OCI-M2 (cell line): ENCODE measurements around the gene MYO1D.

Experiments used
- DNase-seq: peaks from one replicate; lab custom pipeline; 2025; ENCODE audit not compliant: unreplicated experiment; lab: John Stamatoyannopoulos, UW

MYO1D gene

DNA sequence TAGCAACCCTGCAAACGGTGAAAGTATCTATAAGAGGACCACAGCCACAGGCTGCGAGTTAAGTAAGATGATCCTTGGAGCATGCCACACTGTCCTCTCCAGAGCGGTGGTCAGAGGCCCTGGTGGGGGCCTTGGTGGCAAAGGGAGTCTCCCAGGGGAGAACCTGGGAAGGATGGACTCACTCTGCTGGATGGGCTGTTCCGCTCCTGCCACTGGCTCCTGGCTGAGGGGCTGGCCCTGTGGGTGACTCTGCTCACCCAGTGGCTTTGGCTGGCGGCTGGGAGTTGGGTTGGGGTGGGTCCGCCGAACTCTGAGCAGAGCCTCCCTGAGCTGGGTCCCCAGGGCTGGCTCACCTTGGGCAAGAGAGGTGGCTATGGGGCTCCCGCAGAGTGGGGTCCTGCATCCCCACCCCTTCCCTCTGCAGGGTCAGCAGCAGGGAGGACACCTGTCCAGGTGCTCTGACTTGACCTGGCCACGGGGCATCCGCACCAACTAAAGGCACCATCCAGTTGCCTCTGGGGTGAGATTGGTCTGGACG, 382.9 kb downstream of the MYO1D start:
- no peak for DNase-seq

DNA sequence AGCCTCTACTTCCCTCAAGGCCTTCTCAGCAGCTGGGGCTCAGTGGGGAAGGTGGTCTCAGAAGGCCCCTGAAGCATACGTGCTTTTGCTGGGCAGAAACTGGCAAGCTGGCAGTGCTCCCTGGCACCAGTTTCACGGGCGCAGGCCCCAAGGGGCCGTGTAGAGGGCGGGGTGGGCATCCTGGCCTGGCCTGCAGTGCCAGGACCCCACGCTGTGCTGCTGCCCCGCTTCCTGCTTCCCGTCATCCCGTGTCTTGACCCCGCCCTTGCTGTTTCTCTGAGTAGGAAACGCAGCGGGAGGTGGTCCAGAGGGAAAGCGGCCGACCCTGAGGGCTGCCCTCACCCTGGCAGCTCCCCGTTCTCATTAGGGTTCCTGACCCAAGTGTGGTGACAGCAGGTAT, 383.4 kb downstream of the MYO1D start:
- DNase-seq, result no peak

- DNase-seq, result no peak
These were observed 384.2 kb downstream of the MYO1D start for GRCh38 chr17:32492648-32493289.

DNA sequence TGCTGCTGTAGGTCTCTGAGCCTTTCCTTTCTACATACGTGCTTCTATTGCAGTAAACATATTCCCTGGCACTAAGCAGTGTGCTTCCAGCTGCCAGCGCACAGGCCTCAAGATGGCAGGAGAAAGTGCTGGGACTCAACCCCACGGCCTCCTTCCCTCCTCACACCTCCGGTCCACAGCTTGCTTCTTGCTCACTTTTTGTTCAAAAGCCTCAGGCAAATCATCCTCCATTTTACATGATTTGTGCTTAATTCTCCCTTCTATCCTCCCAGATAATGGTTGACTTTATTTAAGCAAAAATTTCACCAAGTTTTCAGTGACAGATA, 384.7 kb downstream of the MYO1D start:
- no peak for DNase-seq

GRCh38 chr17:32491371-32492263, 385.3 kb downstream of the MYO1D start:
- no peak for DNase-seq

DNA sequence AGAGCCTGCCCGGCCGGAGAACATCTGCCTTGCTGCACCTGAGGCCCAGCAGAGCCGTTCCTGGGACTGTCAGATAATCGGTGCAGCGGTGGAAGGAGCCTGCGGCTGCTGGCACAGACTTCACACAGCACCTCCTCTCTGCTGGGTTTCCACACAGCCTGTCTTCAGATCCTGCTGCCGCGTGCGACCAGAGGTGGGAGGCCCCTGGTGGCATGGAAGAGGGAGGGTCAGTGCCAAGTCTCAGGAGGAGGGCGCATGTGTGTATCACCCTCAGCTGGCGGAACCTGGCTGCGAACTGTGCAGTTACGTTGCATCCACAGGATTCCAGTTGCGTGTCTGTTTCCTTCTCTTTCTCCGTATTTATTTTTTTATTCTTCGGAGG, 386.8 kb downstream of the MYO1D start:
- DNase-seq, result no peak

GRCh38 chr17:32489320-32490100, 387.4 kb downstream of the MYO1D start:
- DNase-seq, result no peak

GRCh38 chr17:32488604-32489180, 388.2 kb downstream of the MYO1D start:
- DNase-seq, result no peak

- DNase-seq, result no peak
These were observed 388.8 kb downstream of the MYO1D start for GRCh38 chr17:32488177-32488542.

DNA sequence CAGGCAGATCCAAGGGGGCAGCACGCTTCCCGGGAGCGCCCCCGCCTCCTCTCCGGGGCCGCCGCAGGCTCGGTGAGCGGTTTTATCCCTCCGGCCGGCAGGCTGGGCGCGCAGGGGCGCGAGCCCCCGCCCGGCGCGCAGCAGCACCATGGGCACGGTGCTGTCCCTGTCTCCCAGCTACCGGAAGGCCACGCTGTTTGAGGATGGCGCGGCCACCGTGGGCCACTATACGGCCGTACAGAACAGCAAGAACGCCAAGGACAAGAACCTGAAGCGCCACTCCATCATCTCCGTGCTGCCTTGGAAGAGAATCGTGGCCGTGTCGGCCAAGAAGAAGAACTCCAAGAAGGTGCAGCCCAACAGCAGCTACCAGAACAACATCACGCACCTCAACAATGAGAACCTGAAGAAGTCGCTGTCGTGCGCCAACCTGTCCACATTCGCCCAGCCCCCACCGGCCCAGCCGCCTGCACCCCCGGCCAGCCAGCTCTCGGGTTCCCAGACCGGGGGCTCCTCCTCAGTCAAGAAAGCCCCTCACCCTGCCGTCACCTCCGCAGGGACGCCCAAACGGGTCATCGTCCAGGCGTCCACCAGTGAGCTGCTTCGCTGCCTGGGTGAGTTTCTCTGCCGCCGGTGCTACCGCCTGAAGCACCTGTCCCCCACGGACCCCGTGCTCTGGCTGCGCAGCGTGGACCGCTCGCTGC, 389.3 kb downstream of the MYO1D start:
- no peak for DNase-seq

- no peak for DNase-seq
These were observed 390.0 kb downstream of the MYO1D start, which contains the start of gene CDK5R1 for GRCh38 chr17:32486701-32487472. TSS of gene CDK5R1 (plus strand) at chr17:32486993. CDS start at chr17:32487621, 628 bp downstream.

GRCh38 chr17:32486111-32486700, 390.7 kb downstream of the MYO1D start:
- no peak for DNase-seq

DNA sequence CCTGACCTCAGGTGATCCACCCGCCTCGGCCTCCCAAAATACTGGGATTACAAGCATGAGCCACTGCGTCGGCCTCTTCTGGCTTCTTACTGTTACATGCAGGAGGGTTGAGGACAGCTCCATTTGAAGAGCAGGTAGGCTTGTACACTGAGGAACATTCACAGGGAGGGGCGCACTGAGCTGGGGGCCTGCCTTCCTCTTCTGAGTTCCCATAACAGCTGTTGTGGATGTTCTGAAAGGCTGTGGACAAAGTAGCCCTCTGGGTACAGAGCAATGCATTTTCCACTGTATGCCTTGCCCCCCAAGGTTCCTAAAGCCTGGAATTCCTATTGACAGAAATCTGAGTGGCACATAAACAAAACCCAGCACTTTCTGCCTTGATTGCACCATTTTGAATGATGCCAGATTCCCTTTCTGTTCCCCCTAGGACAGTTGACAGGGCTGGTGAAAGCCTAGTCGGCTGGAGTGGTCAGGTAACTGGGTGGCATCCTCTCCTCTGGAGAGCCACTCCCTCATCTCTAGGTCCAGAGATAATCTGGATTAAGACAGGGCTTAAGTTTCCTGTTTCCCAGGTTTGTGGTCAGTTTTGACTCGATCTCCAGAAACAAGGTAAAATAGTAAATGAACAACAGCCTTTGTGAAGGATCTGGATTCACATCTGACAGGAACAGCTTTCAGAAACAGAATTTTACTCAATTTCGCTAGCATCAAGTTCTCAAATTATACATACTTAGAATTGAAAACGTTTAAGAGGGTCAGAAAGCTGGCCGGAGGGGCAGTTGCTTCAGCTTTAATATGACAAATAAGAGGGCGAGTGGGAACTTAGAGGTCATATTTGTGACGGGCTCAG, 391.4 kb downstream of the MYO1D start:
- no peak for DNase-seq

GRCh38 chr17:32484628-32485027, 392.3 kb downstream of the MYO1D start:
- no peak for DNase-seq

DNA sequence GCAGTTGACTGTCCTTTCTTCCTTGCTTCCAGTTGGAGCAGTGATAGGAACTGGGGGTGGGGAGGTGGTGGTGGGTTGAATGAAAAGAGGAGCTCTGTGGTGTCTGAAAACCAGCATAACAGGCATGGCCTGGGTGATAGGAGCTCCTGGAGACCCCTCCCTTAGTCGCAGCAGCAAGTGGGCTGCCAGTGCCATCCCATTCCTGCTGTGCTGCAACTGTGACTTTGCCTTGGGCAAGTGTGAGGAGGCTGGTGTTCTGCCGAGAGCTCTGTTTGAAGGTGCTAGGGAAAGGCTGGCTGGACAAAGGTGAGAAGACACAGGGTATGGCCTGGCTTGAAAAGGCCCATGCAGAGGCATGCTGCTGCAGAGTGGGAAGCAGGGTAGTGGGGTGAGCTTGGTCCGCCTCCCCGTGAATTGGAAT, 392.9 kb downstream of the MYO1D start:
- no peak for DNase-seq

- no peak for DNase-seq
These were observed 393.4 kb downstream of the MYO1D start for GRCh38 chr17:32483451-32484019.

GRCh38 chr17:32482568-32483320, 394.2 kb downstream of the MYO1D start:
- no peak for DNase-seq
